GM18861 (cell line): ENCODE measurements around the gene PRR15L.

Experiments
- ATAC-seq: cut with Tn5 transposase; IDR thresholded peaks from one replicate; pipeline ENCODE4 v1.9.1; 2021; ENCODE audit not compliant: unreplicated experiment

Gene PRR15L

GRCh38 chr17:47962901-47963300 lies 5.2 kb upstream of the PRR15L start:
- ATAC-seq: no peak

- no peak for ATAC-seq
Observed at GRCh38 chr17:47961406-47961805, 3.7 kb upstream of the PRR15L start.

DNA sequence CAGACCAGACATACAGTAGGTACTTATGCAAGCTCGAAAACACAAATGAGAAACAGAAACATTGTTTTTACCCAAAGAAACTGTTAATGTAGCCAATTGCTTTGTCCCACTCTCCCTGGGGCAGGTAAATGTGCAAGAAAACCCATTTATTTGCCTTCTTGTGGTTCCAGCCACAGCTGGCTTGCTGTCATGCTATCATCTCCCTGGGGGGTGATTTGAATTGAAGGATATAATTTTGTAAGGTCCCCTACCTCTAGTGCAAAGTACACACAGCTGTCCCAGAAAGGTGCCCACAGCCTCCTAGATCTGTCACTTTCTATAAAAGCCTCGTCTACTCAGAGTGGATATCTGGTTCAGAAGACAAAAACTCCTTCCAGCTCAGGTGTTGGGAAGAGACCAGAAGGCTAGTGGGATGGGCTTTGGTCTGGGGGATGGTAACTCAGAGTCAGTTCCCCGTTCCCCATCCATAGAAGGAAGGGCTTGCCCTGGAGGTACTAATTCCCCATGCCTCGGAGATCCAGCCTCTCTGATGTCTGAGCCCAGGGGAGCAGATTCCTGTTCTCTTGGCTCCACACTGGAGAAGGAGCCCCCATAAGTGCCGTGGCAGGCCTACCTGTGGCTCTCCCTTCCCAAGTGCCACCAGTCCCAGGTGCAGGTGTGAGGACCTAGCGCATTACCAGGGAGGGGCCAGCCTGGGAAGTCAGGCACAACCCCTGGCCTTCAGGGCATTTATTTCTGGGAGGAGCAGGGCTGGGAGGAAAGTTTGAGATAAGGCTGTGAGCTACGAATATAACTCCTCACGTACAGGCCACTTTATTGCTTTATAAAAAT lies 2.4 kb upstream of the PRR15L start:
- no peak for ATAC-seq

GRCh38 chr17:47956791-47957590 lies 692 bp downstream of the PRR15L start:
- ATAC-seq: no peak

GRCh38 chr17:47955497-47956461 lies 1.9 kb downstream of the PRR15L start:
- no peak for ATAC-seq

DNA sequence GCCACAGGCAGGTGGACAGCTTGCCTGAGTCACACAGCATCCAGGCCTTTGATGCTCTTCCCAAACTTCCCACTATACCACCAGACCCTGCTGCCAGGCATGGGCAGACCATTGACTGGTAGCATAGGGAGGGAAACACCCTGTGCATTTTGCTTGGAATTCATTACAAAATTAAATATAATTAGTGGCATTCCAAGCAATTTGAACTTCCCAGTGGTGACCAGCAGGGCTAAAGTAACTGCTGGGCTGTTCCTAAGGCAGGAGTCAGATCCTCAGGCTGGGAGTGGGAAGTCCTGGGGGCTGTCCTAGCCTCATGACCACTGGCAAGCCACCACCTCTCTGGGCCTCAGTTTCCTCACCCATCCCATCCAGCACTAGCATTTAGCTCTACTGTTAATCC lies 3.8 kb downstream of the PRR15L start:
- ATAC-seq: no peak

GRCh38 chr17:47952171-47953021 lies 5.3 kb downstream of the PRR15L start:
- no peak for ATAC-seq

- no peak for ATAC-seq
Observed at GRCh38 chr17:47950448-47950847, 7.2 kb downstream of the PRR15L start.

DNA sequence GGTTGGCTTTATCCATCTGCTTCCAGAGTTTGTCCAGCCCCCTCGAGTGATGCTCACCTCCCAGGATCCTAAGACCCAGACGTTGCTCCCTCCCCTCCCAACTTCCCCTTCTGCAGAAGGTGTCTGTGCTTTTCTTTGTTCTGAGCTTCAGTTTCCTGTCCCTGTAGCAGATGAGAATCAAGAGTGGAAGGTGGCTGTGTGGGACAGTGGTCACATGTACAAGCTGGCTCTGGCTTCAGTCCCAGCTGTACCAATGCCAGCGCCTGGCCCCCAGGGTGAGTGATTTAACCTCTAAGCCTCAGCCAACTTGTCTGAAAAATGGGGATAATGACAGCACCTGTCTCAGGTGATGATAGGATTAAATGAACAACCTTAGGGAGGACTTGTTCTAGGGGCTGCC lies 7.7 kb downstream of the PRR15L start:
- no peak for ATAC-seq

DNA sequence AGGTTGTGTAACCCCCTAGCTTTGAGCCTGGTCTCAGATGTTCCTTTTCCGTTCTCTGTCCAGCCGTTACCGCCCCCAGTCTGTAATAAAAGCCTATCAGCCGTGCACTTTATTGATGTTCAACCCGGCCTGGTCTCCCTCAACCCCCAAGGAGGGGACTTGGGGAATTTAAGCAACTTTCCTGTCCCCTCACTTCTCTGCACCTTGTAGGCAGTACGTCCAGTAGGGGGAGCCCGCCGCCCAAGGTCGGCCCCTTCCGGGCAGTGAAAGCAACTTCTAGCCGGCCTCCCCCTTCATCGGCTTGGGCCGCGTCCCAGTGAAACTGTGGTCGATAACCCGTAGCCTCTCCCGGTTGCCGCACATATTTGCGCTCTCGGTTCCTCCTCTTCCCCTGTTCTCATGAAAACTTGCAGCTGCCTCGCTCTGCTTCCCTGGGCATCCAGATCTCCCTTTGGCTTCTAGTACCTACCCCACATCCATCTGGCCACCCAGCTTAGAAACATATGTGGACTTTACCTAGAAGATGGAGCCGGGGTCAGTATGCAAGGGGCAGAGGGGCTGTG lies 8.4 kb downstream of the PRR15L start:
- ATAC-seq: no peak

- no peak for ATAC-seq
Observed at GRCh38 chr17:47948706-47949196, 8.9 kb downstream of the PRR15L start.

DNA sequence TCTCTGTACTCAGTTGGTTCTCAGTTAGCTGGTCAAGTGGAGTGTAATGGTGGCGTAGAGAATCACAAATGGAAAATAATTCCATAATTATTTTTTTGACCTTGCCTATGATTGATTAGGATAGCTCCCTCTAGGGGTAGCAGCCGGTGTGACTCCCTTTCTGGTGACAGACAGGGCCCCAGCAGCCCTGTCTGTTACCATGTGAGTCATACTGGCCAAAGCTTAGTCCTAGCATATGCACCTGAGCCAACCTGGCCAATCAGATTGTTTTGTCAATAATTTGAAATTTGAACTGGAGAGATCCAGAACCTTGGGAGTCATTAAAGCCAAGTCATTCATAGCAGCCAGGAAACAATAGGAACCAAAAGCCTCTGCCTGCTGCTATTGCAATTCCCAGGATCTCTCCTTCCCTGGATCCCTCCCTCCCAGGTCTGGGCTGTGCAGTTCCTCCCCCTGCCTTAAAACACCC lies 10.7 kb downstream of the PRR15L start:
- no peak for ATAC-seq

DNA sequence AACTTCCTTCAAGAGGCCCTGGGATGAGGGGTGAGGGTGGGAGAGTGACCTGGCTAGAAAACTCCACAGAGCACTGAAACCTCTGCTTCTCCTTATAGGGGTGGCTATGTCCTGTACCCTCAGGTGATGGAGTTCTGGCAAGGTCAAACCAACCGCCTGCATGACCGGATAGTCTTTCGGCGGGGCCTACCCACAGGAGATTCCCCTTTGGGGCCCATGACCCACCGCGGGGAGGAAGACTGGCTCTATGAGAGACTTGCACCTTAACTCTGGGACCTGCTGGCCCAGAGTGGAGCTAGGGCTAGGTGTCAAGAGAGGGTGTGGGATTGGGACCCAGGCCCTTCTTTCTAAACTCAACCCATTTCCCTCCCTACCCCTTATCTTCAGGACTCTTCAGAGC lies 11.2 kb downstream of the PRR15L start:
- ATAC-seq: no peak

DNA sequence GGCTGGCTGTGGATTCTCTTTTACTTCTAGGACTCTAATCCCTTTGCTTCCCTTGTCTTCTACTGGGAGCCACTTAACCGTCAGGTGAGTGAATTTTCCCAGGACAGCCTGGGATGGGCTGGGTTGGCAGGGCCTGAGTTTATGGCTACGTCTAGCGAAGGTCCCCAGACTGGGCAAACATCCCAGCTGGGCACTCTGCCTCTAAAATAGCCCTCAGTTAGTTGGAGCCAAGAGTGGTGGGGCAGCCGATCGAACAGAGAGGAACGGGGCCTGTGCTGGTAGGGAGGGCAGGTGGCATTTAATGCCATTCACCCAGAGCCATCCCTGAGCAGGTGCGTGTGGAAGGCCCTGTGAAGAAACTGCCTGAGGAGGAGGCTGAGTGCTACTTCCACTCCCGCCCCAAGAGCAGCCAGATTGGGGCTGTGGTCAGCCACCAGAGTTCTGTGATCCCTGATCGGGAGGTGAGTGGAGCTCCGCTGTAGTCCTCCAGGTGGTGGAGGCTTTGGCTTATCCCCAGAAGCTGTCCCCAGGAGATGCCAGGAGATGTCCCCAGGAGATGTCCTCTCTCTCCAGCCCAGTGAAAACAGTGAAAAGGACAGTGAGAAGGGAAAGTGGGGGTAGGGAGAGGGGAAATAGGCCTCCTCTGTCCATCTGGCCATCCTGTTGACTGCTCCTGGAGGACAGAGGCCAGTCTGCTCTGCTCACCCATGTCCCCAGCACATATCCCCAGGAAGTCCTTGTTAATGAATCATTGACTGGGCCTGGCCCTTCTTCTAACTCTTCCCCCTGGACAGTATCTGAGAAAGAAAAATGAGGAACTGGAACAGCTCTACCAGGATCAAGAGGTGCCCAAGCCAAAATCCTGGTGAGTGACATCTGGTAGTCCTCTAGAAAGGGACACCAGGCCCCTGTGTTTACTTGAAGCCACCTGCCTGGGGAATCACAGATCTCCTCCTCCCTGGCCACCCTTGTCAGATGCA lies 11.9 kb downstream of the PRR15L start:
- no peak for ATAC-seq

DNA sequence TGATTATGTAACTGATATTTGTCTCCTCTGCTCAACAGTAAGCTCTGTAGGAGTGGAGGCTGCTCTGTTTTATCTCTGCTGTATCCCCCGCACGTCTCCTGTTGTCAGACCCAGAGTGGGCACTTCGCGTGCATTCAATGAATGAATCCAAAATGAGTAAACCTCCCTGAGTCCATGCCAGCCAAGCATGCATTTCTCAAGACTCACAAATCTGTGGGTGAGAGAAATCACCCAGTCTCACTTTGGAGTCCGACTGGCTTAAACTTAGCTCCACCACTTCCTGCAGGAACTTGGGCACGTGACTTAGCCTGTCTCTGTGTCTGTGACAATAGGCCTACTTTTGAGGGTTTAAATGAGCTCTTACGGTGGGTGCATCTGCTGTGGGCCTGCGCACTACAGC lies 12.6 kb downstream of the PRR15L start:
- no peak for ATAC-seq

GRCh38 chr17:47942568-47942967 lies 15.1 kb downstream of the PRR15L start:
- no peak for ATAC-seq

GRCh38 chr17:47942096-47942510 lies 15.6 kb downstream of the PRR15L start:
- no peak for ATAC-seq
